ENCODE data around the gene ARHGEF35.
"Not testable (repeated sequence)": the region's sequence is repeated elsewhere in the genome, so short reads cannot be mapped to it uniquely, and the experiment has no call there.

ARHGEF35 gene

GRCh38 chr7:144178380-144179164 lies 17.1 kb downstream of the ARHGEF35 start:
- not testable (repeated sequence) for DNase-seq (ENCODE audit: low read depth in 3 of 3)

- no peak for DNase-seq (ENCODE audit: low read depth in 3 of 3)
Observed at GRCh38 chr7:144174613-144175012, 21.0 kb downstream of the ARHGEF35 start.

GRCh38 chr7:144171594-144172350 lies 23.9 kb downstream of the ARHGEF35 start:
- DNase-seq (ENCODE audit: low read depth in 3 of 3): not testable (repeated sequence)

- no peak for DNase-seq (ENCODE audit: low read depth in 3 of 3)
Observed at GRCh38 chr7:144164784-144165183, 30.8 kb downstream of the ARHGEF35 start.

DNA sequence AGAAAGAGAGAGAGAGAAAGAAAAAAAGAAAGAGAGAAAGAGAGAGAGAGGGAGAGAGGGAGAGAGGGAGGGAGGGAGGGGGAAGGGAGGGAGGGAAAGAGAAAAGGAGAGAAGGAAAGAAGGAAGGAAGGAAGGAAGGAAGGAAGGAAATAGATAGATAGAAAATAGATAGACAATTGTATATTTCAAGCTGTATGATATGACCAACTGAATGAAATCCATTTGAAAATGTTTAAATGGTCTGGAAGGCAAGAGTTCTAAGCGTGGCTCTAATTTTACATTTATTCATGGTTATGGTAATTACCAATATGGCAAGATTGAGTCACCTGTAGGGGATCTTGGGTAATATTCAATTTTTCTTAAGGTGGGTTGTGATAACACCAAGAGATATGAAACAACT lies 36.8 kb downstream of the ARHGEF35 start:
- DNase-seq (ENCODE audit: low read depth in 3 of 3): no peak

DNA sequence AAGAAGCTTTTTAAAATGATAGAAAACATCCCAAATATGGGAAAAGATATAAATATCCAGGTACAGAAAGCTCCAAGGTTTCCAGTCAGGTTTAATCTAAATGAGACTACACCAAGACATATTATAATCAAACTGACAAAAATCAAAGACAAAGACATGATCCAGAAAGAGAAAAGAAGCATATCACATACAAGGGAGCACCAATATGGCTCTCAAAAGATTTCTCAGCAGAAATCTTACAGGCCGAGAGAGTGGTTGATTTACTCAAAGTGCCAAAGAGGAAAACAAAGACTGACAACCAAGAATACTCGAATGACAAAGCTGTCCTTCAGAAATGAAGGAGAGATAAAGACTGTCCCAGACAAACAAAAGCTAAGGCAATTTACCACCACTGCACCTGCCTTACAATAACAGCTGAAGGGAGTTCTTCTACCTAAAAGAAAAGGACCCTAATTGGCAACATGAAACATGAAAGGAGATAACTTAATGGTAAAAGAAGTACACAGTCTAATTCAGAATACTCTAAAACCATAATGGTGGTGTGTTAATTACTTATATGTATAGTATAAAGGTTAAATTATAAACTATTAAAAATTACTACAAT lies 47.3 kb downstream of the ARHGEF35 start:
- DNase-seq (ENCODE audit: low read depth in 3 of 3): no peak

DNA sequence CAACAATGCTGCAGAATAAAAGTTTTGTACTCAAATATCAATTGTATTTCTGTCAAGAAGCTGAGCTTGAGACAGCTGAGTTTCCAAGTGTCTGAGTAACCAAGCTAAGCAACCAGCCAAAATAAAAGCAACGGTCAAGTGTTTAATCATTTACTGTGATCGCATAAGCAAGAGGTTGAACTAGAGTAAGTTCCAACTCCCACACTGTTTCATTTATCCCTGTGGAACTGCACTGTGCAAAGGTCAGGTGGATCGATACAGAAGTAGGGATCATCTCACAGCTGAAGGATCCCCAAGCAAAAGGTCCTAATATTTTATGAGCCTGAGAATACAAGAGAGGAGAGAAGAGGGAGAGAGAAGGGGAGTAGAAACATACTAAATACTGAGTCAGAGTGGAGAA lies 51.2 kb downstream of the ARHGEF35 start:
- DNase-seq (ENCODE audit: low read depth in 3 of 3): no peak

- DNase-seq (ENCODE audit: low read depth in 3 of 3): no peak
Observed at GRCh38 chr7:144142187-144142586, 53.4 kb downstream of the ARHGEF35 start.

GRCh38 chr7:144137501-144137900 lies 58.1 kb downstream of the ARHGEF35 start:
- no peak for DNase-seq (ENCODE audit: low read depth in 3 of 3)

Data from stimulated activated CD4-positive, alpha-beta T cell treated with anti-CD3 and anti-CD28 coated beads, TNF-alpha, amount 100 ng/mL, for 4 hours (primary cell).